Mucosa of descending colon (tissue), 3 donors: Measurements from ENCODE around the gene MTA1. TPM values are rescaled to one million over a fixed set of nuclear protein-coding genes. Genes with fewer than 3 reads are reported as not detected.

ENCODE experiments used
- ATAC-seq: fragments of 200-7000 bp; cut with Tn5 transposase; one replicate; pipeline ENCODE4 v1.9.1; 2020; ENCODE audit warnings: mild to moderate bottlenecking, moderate library complexity
- DNase-seq, 3 donors: peaks; one replicate each; pipeline ENCODE4 v3.0.0-alpha.2; 2020
- H3K36me3 ChIP-seq: fragments of 200-600 bp; one replicate; pipeline ENCODE4 v1.8.0; 2021; ENCODE audit warnings: low read depth, mild to moderate bottlenecking
- H3K4me1 ChIP-seq: fragments of 200-600 bp; one replicate; pipeline ENCODE4 v1.8.0; 2021; ENCODE audit warnings: low read depth, mild to moderate bottlenecking
- H3K4me3 ChIP-seq: fragments of 200-600 bp; one replicate; pipeline ENCODE4 v1.8.0; 2021; ENCODE audit warnings: mild to moderate bottlenecking
- H3K9me3 ChIP-seq: fragments of 200-600 bp; one replicate; pipeline ENCODE4 v1.8.0; 2021; ENCODE audit warnings: mild to moderate bottlenecking
- intact Hi-C, 2 donors: fragments of 100-400 bp; cut with DNase I in 1 of 2; cut with micrococcal nuclease in 1 of 2; formaldehyde crosslinking; loops; one replicate each; pipeline versions ENCODE4 v1.11.0 to v1.11.1; 2022; cut with DNase I, micrococcal nuclease
- total RNA-seq, 3 donors: library from RNA; stranded (reverse); fragmentation: NEBNext Ultra II Directional in 2 of 3; extraction: Animal tissue kit (Norgen Biotek cat#: 25700) in 2 of 3; gene quantifications; one replicate each; pipeline versions ENCODE4 v1.2.1 to v1.2.4, GENCODE V29; 2021 to 2023
- TF ChIP-seq, protein P1 (sequence below): fragments of 200-600 bp; IDR thresholded peaks from one replicate; pipeline ENCODE4 v1.8.0; 2022; ENCODE audit warnings: antibody characterized with exemption, mild to moderate bottlenecking
- donor health status: DM: no; HTN: no; CAD: no; lungs with moderate emphysema.
- donor health status: DM: no; HTN: no; CAD: no.
- donor health status: DM: no; HTN: yes; CAD: no.

The MTA1 gene
- total RNA-seq, 3 donors from 2014 or later, result 76.4 to 105 (median 79.7) TPM

DNA sequence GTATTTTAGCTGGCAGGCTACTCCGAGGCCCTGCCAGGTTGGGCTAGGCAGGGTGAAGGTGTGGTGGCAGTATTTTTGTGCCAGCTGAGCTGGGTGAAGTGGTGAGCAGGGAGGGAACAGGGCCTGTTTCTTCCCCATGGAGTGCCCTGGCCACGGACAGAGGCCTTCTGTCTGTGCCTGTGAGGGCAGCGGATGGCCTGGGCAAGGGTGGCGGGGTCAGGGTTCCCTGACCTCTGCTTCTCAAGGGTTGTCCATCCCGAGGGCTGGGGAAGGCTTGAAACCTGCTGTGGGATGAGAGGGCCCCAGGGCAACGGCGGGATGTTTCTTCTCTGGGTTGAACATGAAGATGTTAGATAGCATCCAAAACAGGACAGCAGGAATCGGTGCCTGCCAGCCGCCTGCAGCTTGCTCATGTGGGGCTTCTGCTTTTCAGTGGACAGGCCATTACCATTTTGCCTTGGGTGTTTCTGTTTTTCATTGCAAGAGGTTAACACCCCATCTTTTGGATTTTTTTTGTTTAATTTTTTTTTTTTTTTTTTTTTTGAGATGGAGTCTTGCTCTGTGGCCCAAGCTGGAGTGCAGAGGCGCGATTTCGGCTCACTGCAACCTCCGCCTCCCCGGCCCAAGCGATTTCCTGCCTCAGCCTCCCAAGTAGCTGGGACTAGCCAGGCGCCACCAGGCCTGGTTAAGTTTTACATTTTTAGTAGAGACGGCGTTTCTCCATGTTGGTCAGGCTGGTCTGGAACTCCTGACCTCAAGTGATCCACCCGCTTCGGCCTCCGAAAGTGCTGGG lies 3.3 kb downstream of the MTA1 start:
- intact Hi-C loops, result no loop called here
- Histone ChIP-seq H3K9me3 (no peaks in the 10 kb centered on the region), H3K4me1 (peaks cover 16% of the 10 kb centered on the region), H3K36me3 (no peaks in the 10 kb centered on the region), H3K4me3 (no peak overlapping the region)
- ATAC-seq, result no peak
- no peak for DNase-seq
- TF ChIP-seq, protein P1, sequence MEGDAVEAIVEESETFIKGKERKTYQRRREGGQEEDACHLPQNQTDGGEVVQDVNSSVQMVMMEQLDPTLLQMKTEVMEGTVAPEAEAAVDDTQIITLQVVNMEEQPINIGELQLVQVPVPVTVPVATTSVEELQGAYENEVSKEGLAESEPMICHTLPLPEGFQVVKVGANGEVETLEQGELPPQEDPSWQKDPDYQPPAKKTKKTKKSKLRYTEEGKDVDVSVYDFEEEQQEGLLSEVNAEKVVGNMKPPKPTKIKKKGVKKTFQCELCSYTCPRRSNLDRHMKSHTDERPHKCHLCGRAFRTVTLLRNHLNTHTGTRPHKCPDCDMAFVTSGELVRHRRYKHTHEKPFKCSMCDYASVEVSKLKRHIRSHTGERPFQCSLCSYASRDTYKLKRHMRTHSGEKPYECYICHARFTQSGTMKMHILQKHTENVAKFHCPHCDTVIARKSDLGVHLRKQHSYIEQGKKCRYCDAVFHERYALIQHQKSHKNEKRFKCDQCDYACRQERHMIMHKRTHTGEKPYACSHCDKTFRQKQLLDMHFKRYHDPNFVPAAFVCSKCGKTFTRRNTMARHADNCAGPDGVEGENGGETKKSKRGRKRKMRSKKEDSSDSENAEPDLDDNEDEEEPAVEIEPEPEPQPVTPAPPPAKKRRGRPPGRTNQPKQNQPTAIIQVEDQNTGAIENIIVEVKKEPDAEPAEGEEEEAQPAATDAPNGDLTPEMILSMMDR, result no peak

DNA sequence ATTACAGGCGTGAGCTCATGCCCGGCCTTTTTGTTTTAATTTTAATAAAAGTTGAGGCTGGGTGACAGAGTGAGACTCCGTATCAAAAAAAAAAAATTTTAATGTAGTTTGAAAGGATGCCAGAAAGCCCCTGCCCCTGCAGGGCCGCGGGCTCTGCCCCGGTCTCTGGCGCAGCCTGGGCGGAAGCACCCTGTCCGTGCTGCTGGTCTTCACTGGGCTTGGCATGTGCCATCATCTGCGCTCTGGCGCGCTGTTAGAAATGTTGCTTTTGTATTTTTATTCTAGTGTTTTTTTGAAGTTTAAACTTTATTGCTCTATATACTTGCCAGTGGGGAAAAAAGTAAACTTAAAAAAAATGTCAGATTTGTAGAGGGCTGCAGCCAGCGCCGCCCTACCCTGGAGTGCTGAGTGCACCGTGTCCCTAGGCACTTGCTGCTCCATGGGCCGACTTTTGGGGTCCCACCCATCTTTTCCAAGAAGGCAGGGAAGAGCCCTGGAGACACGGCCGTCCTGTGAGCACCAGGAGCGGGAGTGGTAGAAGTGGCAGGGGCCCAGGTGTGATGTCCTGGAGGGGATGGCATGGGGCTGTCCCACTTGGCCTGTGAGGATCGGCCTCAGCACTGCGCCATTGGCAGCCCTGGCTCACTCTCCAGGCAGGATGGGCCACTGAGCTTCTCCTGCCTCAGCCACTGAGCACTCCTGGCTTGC lies 4.0 kb downstream of the MTA1 start:
- Histone ChIP-seq H3K4me3 (no peak overlapping the region), H3K4me1 (peaks cover 13% of the 10 kb centered on the region), H3K36me3 (no peaks in the 10 kb centered on the region), H3K9me3 (no peaks in the 10 kb centered on the region)
- DNase-seq (no peak), ATAC-seq (no peak)
- TF ChIP-seq, protein P1, result no peak
- intact Hi-C loops, result no loop called here

DNA sequence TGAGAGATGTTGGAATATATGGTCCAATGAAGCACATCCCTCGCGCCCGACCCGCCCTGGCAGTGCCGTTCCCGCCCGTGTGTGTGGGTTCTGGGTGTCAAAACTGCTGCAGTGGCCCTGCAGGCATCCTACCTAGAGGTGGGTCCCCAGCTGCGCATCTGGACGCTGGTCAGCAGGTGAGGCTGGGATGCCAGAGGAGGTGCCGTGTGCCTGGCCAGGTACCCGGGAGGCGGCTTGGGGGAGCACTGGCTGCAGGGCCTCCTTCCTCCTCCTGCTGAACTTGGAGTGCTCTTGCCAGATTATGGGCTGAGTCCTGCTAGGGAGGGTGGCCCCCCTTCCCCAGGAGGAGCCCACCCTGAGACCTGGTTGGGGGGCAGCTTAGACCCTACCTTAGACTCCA lies 5.2 kb downstream of the MTA1 start:
- DNase-seq, result no peak
- ATAC-seq, result no peak
- Histone ChIP-seq H3K4me3 (no peak overlapping the region), H3K36me3 (no peaks in the 10 kb centered on the region), H3K4me1 (peaks cover 5% of the 10 kb centered on the region), H3K9me3 (no peaks in the 10 kb centered on the region)
- TF ChIP-seq, protein P1, result no peak
- intact Hi-C loops, result no loop called here

DNA sequence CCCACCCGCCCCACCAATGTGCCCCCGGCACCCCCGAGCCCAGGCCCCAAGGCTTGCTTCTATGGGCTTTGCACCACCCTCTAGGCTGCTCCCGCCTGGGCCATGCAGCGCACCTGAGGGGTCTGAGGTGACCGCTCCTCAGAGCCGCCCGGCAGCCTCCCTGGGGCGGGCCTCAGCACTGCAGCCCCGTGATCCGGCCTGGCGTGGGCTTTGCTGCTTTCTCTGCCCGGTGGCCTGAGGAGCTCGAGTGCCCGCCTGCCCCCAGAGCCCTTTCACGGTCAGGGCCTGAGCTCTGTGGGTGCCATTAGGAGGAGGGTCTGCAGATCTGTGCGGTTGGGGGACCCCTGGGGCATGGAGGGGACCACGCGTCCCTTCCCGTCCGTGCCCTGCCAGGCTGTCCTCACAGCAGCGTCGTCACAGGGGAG lies 6.2 kb downstream of the MTA1 start:
- Histone ChIP-seq H3K4me1 (peaks cover 5% of the 10 kb centered on the region), H3K4me3 (no peak overlapping the region), H3K9me3 (no peaks in the 10 kb centered on the region), H3K36me3 (no peaks in the 10 kb centered on the region)
- DNase-seq (no peak), ATAC-seq (no peak)
- intact Hi-C loops, result no loop called here
- TF ChIP-seq, protein P1, result no peak

DNA sequence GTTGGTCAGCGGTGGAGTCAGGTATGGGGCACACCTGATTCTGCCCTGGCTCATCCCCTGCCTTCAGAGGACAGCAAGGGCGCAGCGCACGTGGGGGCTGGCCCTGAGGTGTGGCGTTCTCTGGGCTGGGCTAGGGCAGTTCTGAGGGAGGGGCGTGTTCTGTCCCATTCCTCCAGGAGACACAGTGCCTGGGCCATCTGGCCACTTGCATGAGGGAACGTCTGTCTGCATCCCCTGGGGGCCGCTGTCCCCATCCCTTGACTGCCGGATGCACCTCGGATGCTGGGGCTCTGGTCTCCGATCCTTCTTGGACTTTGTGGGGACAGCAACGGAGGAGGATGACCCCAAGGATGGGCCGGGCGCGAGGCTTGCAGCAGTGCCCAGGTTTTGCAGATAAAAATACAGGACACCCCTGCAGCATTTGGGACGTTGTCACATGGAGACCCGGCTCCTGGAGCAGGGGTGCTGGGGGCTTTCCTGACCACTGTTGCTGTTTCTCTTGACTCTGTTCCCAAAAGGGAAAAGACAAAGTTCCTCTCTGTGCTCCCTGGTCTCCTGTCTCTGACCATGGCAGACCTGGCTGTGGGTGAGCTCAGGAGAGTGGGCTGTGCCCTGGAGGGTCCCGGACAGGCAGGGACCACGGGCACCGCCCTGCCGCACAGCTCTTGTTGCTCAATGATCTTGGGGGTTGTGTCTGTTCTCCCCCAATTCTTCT lies 6.9 kb downstream of the MTA1 start:
- ATAC-seq (no peak), DNase-seq (no peak)
- no peaks in the 10 kb centered on the region for H3K9me3 ChIP-seq
- H3K36me3 ChIP-seq, result no peaks in the 10 kb centered on the region
- H3K4me3 ChIP-seq, result no peak overlapping the region
- H3K4me1 ChIP-seq, result peaks cover 4% of the 10 kb centered on the region
- TF ChIP-seq, protein P1, result no peak
- intact Hi-C loops, result no loop called here
